Putamen (tissue), 1 donor: ENCODE results near the gene FOXO1.

Experiments used
- DNase-seq: peaks from one replicate; pipeline ENCODE4 v3.0.0-alpha.2; 2016; ENCODE audit warnings: low spot score

FOXO1 gene

DNA sequence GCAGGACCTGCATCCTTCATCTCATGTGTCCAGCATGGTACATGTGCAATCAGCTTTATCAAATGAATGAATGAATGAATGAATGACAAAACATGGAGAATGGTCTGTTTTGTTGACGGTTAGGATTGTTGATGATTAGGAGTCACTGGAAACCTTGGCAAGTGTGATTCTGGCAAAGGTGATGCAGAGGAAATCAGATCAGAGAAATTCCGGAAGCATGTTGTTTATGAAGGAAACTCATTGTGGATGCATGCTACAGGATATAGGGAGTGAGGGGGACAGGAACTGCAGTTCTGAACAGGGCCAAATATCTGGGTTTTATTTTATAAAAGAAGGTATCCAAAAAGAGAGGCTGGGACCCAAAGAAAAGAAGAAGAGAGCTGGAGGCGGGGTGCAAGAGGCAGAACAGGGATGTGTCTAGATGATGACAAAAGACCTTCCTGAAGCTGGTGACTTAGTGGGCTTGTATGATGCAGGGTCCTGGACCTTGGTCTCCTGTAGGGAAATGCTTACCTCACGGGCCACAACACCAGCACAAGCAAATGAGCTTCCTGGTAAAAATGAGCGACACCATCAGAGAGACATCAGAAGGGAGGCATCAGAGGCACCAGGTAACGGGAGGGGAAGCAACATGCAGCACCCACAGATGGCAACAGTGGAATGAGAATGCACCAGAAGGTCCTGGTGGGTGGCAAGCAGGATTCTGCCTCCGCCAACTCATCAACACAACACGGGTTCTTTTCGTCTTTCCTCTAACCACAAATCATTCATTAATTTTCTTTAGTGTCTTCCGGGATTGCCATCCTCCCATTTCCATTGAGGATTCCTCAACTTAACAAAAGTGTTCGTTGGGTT is 159.6 kb downstream of the FOXO1 start:
- DNase-seq = no peak
